ENCODE data around the gene FASTK.

The FASTK gene

GRCh38 chr7:151057506-151057988 is 23.1 kb downstream of the FASTK start, which contains the start of gene CDK5:
TSS of gene CDK5 (minus strand) at chr7:151057897. CDS start at chr7:151057848, 49 bp downstream.
- Histone ChIP-seq H3K4me1 (ENCODE audit: control insufficient read depth, insufficient read depth, low read depth, low read length) (peaks cover 36% of the 10 kb centered on the region), H3K27ac (ENCODE audit: low read length, poor library complexity, severe bottlenecking) (peak within 1 kb of the TSS; percentile 95), H3K4me3 (ENCODE audit: insufficient read depth in 1 of 2, low read depth in 1 of 2, low read length in 2 of 2) (peak within 1 kb of the TSS; percentile 63 to 96), H3K4ac (ENCODE audit: low read depth in 1 of 2, low read length in 2 of 2) (peak within 1 kb of the TSS; percentile 89 to 97), H3K27me3 (ENCODE audit: control insufficient read depth in 1 of 2, insufficient read depth in 1 of 2, low read length in 2 of 2) (no peaks in the 10 kb centered on the region), H3K9me3 (ENCODE audit: control insufficient read depth, low read length) (no peaks in the 10 kb centered on the region), H3K23ac (ENCODE audit: low read length in 2 of 2) (peak within 1 kb of the TSS in 1 of 2 experiments; percentile 66), H3K4me2 (ENCODE audit: low read length, poor library complexity, severe bottlenecking) (peak within 1 kb of the TSS; percentile 78), H2AK5ac (ENCODE audit: low read length, severe bottlenecking) (peak within 1 kb of the TSS; percentile 87), H2BK120ac (ENCODE audit: low read depth, low read length) (peak within 1 kb of the TSS; percentile 96), H2BK5ac (ENCODE audit: low read depth, low read length, poor library complexity, severe bottlenecking) (peak within 1 kb of the TSS; percentile 82), H3K79me1 (replicated peaks; ENCODE audit: low read length, poor library complexity, severe bottlenecking) (peaks cover 15% of the 10 kb centered on the region), H2AFZ (ENCODE audit: low read depth, low read length) (peak within 1 kb of the TSS; percentile 67), H4K8ac (ENCODE audit: low read length) (peak within 1 kb of the TSS; percentile 96), H3K18ac (ENCODE audit: low read depth in 1 of 2, low read length in 2 of 2) (peak within 1 kb of the TSS; percentile 93 to 94), H2BK12ac (ENCODE audit: low read length in 2 of 2) (peak within 1 kb of the TSS in 1 of 2 experiments; percentile 81), H3K14ac (ENCODE audit: low read length in 2 of 2) (peak within 1 kb of the TSS in 1 of 2 experiments; percentile 0), H3K36me3 (ENCODE audit: control insufficient read depth in 1 of 2, insufficient read depth in 2 of 2, low read depth in 1 of 2, low read length in 2 of 2) (peaks cover 20 to 35% of the 10 kb centered on the region in 2 experiments), H4K91ac (ENCODE audit: low read length) (peak within 1 kb of the TSS; percentile 48), H3K9ac (ENCODE audit: low read length) (peak within 1 kb of the TSS; percentile 90), H2BK15ac (ENCODE audit: low read depth, poor library complexity, severe bottlenecking) (peak within 1 kb of the TSS; percentile 19)
- DNase-seq: no peak
- WGBS: 1% methylated on average over 30 of the region's 30 CpGs

- Histone ChIP-seq H3K36me3 (ENCODE audit: control insufficient read depth in 1 of 2, insufficient read depth in 2 of 2, low read depth in 1 of 2, low read length in 2 of 2) (peaks cover 20 to 40% of the 10 kb centered on the region in 2 experiments), H3K4ac (ENCODE audit: low read depth in 1 of 2, low read length in 2 of 2) (no peak overlapping the region), H2BK15ac (ENCODE audit: low read depth, poor library complexity, severe bottlenecking) (no peak overlapping the region), H3K79me1 (replicated peaks; ENCODE audit: low read length, poor library complexity, severe bottlenecking) (peaks cover 15% of the 10 kb centered on the region), H3K9me3 (ENCODE audit: control insufficient read depth, low read length) (no peaks in the 10 kb centered on the region), H3K4me1 (ENCODE audit: control insufficient read depth, insufficient read depth, low read depth, low read length) (peaks cover 32% of the 10 kb centered on the region), H2BK12ac (ENCODE audit: low read length in 2 of 2) (no peak overlapping the region), H3K14ac (ENCODE audit: low read length in 2 of 2) (no peak overlapping the region), H4K8ac (ENCODE audit: low read length) (peak overlapping the region; percentile 15), H2BK120ac (ENCODE audit: low read depth, low read length) (no peak overlapping the region), H3K27ac (ENCODE audit: low read length, poor library complexity, severe bottlenecking) (no peak overlapping the region), H3K23ac (ENCODE audit: low read length in 2 of 2) (peak overlapping the region in 1 of 2 experiments; percentile 66), H2BK5ac (ENCODE audit: low read depth, low read length, poor library complexity, severe bottlenecking) (no peak overlapping the region), H3K18ac (ENCODE audit: low read depth in 1 of 2, low read length in 2 of 2) (no peak overlapping the region), H3K4me3 (ENCODE audit: insufficient read depth in 1 of 2, low read depth in 1 of 2, low read length in 2 of 2) (peak overlapping the region; percentile 63 to 96), H3K27me3 (ENCODE audit: control insufficient read depth in 1 of 2, insufficient read depth in 1 of 2, low read length in 2 of 2) (no peaks in the 10 kb centered on the region), H3K4me2 (ENCODE audit: low read length, poor library complexity, severe bottlenecking) (peak overlapping the region; percentile 78), H3K9ac (ENCODE audit: low read length) (peak overlapping the region; percentile 90), H2AFZ (ENCODE audit: low read depth, low read length) (no peak overlapping the region), H2AK5ac (ENCODE audit: low read length, severe bottlenecking) (no peak overlapping the region), H4K91ac (ENCODE audit: low read length) (no peak overlapping the region)
- no peak for DNase-seq
- 39% methylated on average over 26 of the region's 29 CpGs for WGBS
These were observed 23.7 kb downstream of the FASTK start for GRCh38 chr7:151056666-151057505.

- Histone ChIP-seq H4K91ac (ENCODE audit: low read length) (no peak overlapping the region), H3K4me3 (ENCODE audit: insufficient read depth in 1 of 2, low read depth in 1 of 2, low read length in 2 of 2) (no peak overlapping the region), H3K14ac (ENCODE audit: low read length in 2 of 2) (no peak overlapping the region), H3K9me3 (ENCODE audit: control insufficient read depth, low read length) (no peaks in the 10 kb centered on the region), H3K27me3 (ENCODE audit: control insufficient read depth in 1 of 2, insufficient read depth in 1 of 2, low read length in 2 of 2) (no peaks in the 10 kb centered on the region), H2AFZ (ENCODE audit: low read depth, low read length) (no peak overlapping the region), H3K23ac (ENCODE audit: low read length in 2 of 2) (no peak overlapping the region), H2BK120ac (ENCODE audit: low read depth, low read length) (no peak overlapping the region), H2BK5ac (ENCODE audit: low read depth, low read length, poor library complexity, severe bottlenecking) (no peak overlapping the region), H2BK15ac (ENCODE audit: low read depth, poor library complexity, severe bottlenecking) (no peak overlapping the region), H3K18ac (ENCODE audit: low read depth in 1 of 2, low read length in 2 of 2) (no peak overlapping the region), H2BK12ac (ENCODE audit: low read length in 2 of 2) (no peak overlapping the region), H2AK5ac (ENCODE audit: low read length, severe bottlenecking) (no peak overlapping the region), H4K8ac (ENCODE audit: low read length) (no peak overlapping the region), H3K79me1 (replicated peaks; ENCODE audit: low read length, poor library complexity, severe bottlenecking) (peaks cover 15% of the 10 kb centered on the region), H3K4me2 (ENCODE audit: low read length, poor library complexity, severe bottlenecking) (no peak overlapping the region), H3K27ac (ENCODE audit: low read length, poor library complexity, severe bottlenecking) (no peak overlapping the region), H3K4ac (ENCODE audit: low read depth in 1 of 2, low read length in 2 of 2) (no peak overlapping the region), H3K4me1 (ENCODE audit: control insufficient read depth, insufficient read depth, low read depth, low read length) (peaks cover 28% of the 10 kb centered on the region), H3K9ac (ENCODE audit: low read length) (no peak overlapping the region), H3K36me3 (ENCODE audit: control insufficient read depth in 1 of 2, insufficient read depth in 2 of 2, low read depth in 1 of 2, low read length in 2 of 2) (peaks cover 19 to 41% of the 10 kb centered on the region in 2 experiments)
- 83% methylated on average over 5 of the region's 6 CpGs for WGBS
- no peak for DNase-seq
These were observed 24.3 kb downstream of the FASTK start for GRCh38 chr7:151056283-151056665.

GRCh38 chr7:151053751-151054150 is 26.9 kb downstream of the FASTK start:
- H2AK5ac ChIP-seq (ENCODE audit: low read length, severe bottlenecking): no peak overlapping the region
- H2BK5ac ChIP-seq (ENCODE audit: low read depth, low read length, poor library complexity, severe bottlenecking): no peak overlapping the region
- peaks cover 22% of the 10 kb centered on the region for H3K4me1 ChIP-seq (ENCODE audit: control insufficient read depth, insufficient read depth, low read depth, low read length)
- H3K18ac ChIP-seq (ENCODE audit: low read depth in 1 of 2, low read length in 2 of 2): no peak overlapping the region
- H3K4me2 ChIP-seq (ENCODE audit: low read length, poor library complexity, severe bottlenecking): no peak overlapping the region
- no peak for DNase-seq
- H3K27ac ChIP-seq (ENCODE audit: low read length, poor library complexity, severe bottlenecking): no peak overlapping the region
- H4K91ac ChIP-seq (ENCODE audit: low read length): no peak overlapping the region
- no peak overlapping the region for H2BK120ac ChIP-seq (ENCODE audit: low read depth, low read length)
- no peak overlapping the region for H3K4ac ChIP-seq (ENCODE audit: low read depth in 1 of 2, low read length in 2 of 2)
- H3K27me3 ChIP-seq (ENCODE audit: control insufficient read depth in 1 of 2, insufficient read depth in 1 of 2, low read length in 2 of 2): peaks cover 8 to 16% of the 10 kb centered on the region in 2 experiments
- peaks cover 15% of the 10 kb centered on the region for H3K79me1 ChIP-seq (replicated peaks; ENCODE audit: low read length, poor library complexity, severe bottlenecking)
- H2BK15ac ChIP-seq (ENCODE audit: low read depth, poor library complexity, severe bottlenecking): no peak overlapping the region
- no peak overlapping the region for H3K23ac ChIP-seq (ENCODE audit: low read length in 2 of 2)
- no peak overlapping the region for H3K14ac ChIP-seq (ENCODE audit: low read length in 2 of 2)
- no peaks in the 10 kb centered on the region for H3K9me3 ChIP-seq (ENCODE audit: control insufficient read depth, low read length)
- no peak overlapping the region for H3K4me3 ChIP-seq (ENCODE audit: insufficient read depth in 1 of 2, low read depth in 1 of 2, low read length in 2 of 2)
- no peak overlapping the region for H2BK12ac ChIP-seq (ENCODE audit: low read length in 2 of 2)
- no peak overlapping the region for H4K8ac ChIP-seq (ENCODE audit: low read length)
- H2AFZ ChIP-seq (ENCODE audit: low read depth, low read length): no peak overlapping the region
- WGBS: 97% methylated on average over 8 of the region's 8 CpGs
- H3K9ac ChIP-seq (ENCODE audit: low read length): no peak overlapping the region
- peaks cover 19 to 41% of the 10 kb centered on the region in 2 experiments for H3K36me3 ChIP-seq (ENCODE audit: control insufficient read depth in 1 of 2, insufficient read depth in 2 of 2, low read depth in 1 of 2, low read length in 2 of 2)
